ENCODE measurements around the gene ANG. TPM values are rescaled to one million over a fixed set of nuclear protein-coding genes. Genes with fewer than 3 reads are reported as not detected.
A peak's percentile ranks its signal among the peaks of the same experiment; 100 is the strongest.
"Not testable (repeated sequence)": the region's sequence is repeated elsewhere in the genome, so short reads cannot be mapped to it uniquely, and the experiment has no call there.

Gene ANG
- total RNA-seq, 1 donor from 2014 or later, result 4.0 TPM

GRCh38 chr14:20732979-20733635 lies 44.5 kb downstream of the ANG start:
- Histone ChIP-seq H3K79me2 (ENCODE audit: insufficient read depth, low read length) (no peaks in the 10 kb centered on the region), H3K4me2 (ENCODE audit: low read length) (no peak overlapping the region), H3K27me3 (ENCODE audit: insufficient read depth, low read length) (no peaks in the 10 kb centered on the region), H2AFZ (ENCODE audit: low read depth, low read length) (no peak overlapping the region), H3K9me3 (ENCODE audit: insufficient read depth, low read depth, low read length) (no peaks in the 10 kb centered on the region), H3K27ac (ENCODE audit: low read depth, low read length) (no peak overlapping the region), H3K4me1 (ENCODE audit: insufficient read depth, low read length) (no peaks in the 10 kb centered on the region), H3K9ac (ENCODE audit: low read length) (no peak overlapping the region), H4K20me1 (ENCODE audit: insufficient read depth, low read length) (no peaks in the 10 kb centered on the region), H3K36me3 (ENCODE audit: insufficient read depth, low read length) (no peaks in the 10 kb centered on the region), H3K4me3 (ENCODE audit: insufficient read depth, low read depth, low read length) (no peak overlapping the region)
- no peak overlapping the region for H3K4me3 Mint-ChIP-seq (ENCODE audit: unreplicated experiment)
- no peaks in the 10 kb centered on the region for H3K9me3 Mint-ChIP-seq (ENCODE audit: unreplicated experiment)
- H3K27ac Mint-ChIP-seq (ENCODE audit: unreplicated experiment), result no peak overlapping the region
- H3K36me3 Mint-ChIP-seq (ENCODE audit: low read depth, unreplicated experiment), result no peaks in the 10 kb centered on the region
- TF ChIP-seq EZH2 (IDR thresholded peaks at IDR 0.05; ENCODE audit: insufficient read depth, low read length), result no peak
- no peak for TF ChIP-seq CTCF (IDR thresholded peaks at IDR 0.05; ENCODE audit: insufficient read depth, low read depth, low read length)
- FAIRE-seq (no peak), DNase-seq (ENCODE audit: low read depth) (no peak)
- H3K4me1 Mint-ChIP-seq (ENCODE audit: low read depth, unreplicated experiment), result peaks cover 17% of the 10 kb centered on the region
- H3K27me3 Mint-ChIP-seq (ENCODE audit: low read depth, unreplicated experiment), result peaks cover 1% of the 10 kb centered on the region

GRCh38 chr14:20733684-20734429 lies 45.3 kb downstream of the ANG start:
- Histone ChIP-seq H3K4me3 (ENCODE audit: insufficient read depth, low read depth, low read length) (no peak overlapping the region), H3K36me3 (ENCODE audit: insufficient read depth, low read length) (no peaks in the 10 kb centered on the region), H3K79me2 (ENCODE audit: insufficient read depth, low read length) (no peaks in the 10 kb centered on the region), H3K4me1 (ENCODE audit: insufficient read depth, low read length) (no peaks in the 10 kb centered on the region), H3K27me3 (ENCODE audit: insufficient read depth, low read length) (no peaks in the 10 kb centered on the region), H3K9me3 (ENCODE audit: insufficient read depth, low read depth, low read length) (no peaks in the 10 kb centered on the region), H2AFZ (ENCODE audit: low read depth, low read length) (no peak overlapping the region), H4K20me1 (ENCODE audit: insufficient read depth, low read length) (no peaks in the 10 kb centered on the region), H3K4me2 (ENCODE audit: low read length) (no peak overlapping the region), H3K27ac (ENCODE audit: low read depth, low read length) (no peak overlapping the region), H3K9ac (ENCODE audit: low read length) (no peak overlapping the region)
- TF ChIP-seq CTCF (IDR thresholded peaks at IDR 0.05; ENCODE audit: insufficient read depth, low read depth, low read length), result no peak
- no peak for TF ChIP-seq EZH2 (IDR thresholded peaks at IDR 0.05; ENCODE audit: insufficient read depth, low read length)
- Mint-ChIP-seq H3K4me3 (ENCODE audit: unreplicated experiment) (no peak overlapping the region), H3K9me3 (ENCODE audit: unreplicated experiment) (no peaks in the 10 kb centered on the region), H3K27ac (ENCODE audit: unreplicated experiment) (no peak overlapping the region), H3K4me1 (ENCODE audit: low read depth, unreplicated experiment) (peaks cover 17% of the 10 kb centered on the region), H3K36me3 (ENCODE audit: low read depth, unreplicated experiment) (no peaks in the 10 kb centered on the region), H3K27me3 (ENCODE audit: low read depth, unreplicated experiment) (peaks cover 1% of the 10 kb centered on the region)
- DNase-seq (ENCODE audit: low read depth) (no peak), FAIRE-seq (peak; percentile 52)

- H3K9me3 ChIP-seq (ENCODE audit: insufficient read depth, low read depth, low read length), result no peaks in the 10 kb centered on the region
- H3K27ac ChIP-seq (ENCODE audit: low read depth, low read length), result no peak overlapping the region
- H3K9me3 Mint-ChIP-seq (ENCODE audit: unreplicated experiment), result no peaks in the 10 kb centered on the region
- no peak for TF ChIP-seq CTCF (IDR thresholded peaks at IDR 0.05; ENCODE audit: insufficient read depth, low read depth, low read length)
- TF ChIP-seq EZH2 (IDR thresholded peaks at IDR 0.05; ENCODE audit: insufficient read depth, low read length), result no peak
- no peak overlapping the region for H3K27ac Mint-ChIP-seq (ENCODE audit: unreplicated experiment)
- H3K4me1 Mint-ChIP-seq (ENCODE audit: low read depth, unreplicated experiment), result peaks cover 17% of the 10 kb centered on the region
- H3K4me3 Mint-ChIP-seq (ENCODE audit: unreplicated experiment), result no peak overlapping the region
- no peak overlapping the region for H3K9ac ChIP-seq (ENCODE audit: low read length)
- H4K20me1 ChIP-seq (ENCODE audit: insufficient read depth, low read length), result no peaks in the 10 kb centered on the region
- no peak overlapping the region for H3K4me3 ChIP-seq (ENCODE audit: insufficient read depth, low read depth, low read length)
- no peaks in the 10 kb centered on the region for H3K27me3 ChIP-seq (ENCODE audit: insufficient read depth, low read length)
- H3K4me2 ChIP-seq (ENCODE audit: low read length), result no peak overlapping the region
- FAIRE-seq (no peak), DNase-seq (ENCODE audit: low read depth) (no peak)
- H3K27me3 Mint-ChIP-seq (ENCODE audit: low read depth, unreplicated experiment), result peaks cover 1% of the 10 kb centered on the region
- H3K36me3 Mint-ChIP-seq (ENCODE audit: low read depth, unreplicated experiment), result no peaks in the 10 kb centered on the region
- H3K79me2 ChIP-seq (ENCODE audit: insufficient read depth, low read length), result no peaks in the 10 kb centered on the region
- H3K36me3 ChIP-seq (ENCODE audit: insufficient read depth, low read length), result no peaks in the 10 kb centered on the region
- H3K4me1 ChIP-seq (ENCODE audit: insufficient read depth, low read length), result no peaks in the 10 kb centered on the region
- H2AFZ ChIP-seq (ENCODE audit: low read depth, low read length), result no peak overlapping the region
These were observed 45.9 kb downstream of the ANG start for GRCh38 chr14:20734430-20734806.

- H3K79me2 ChIP-seq (ENCODE audit: insufficient read depth, low read length); H3K9me3 Mint-ChIP-seq (ENCODE audit: unreplicated experiment); H3K4me1 ChIP-seq (ENCODE audit: insufficient read depth, low read length); H3K4me2 ChIP-seq (ENCODE audit: low read length); H3K27ac Mint-ChIP-seq (ENCODE audit: unreplicated experiment); H3K36me3 ChIP-seq (ENCODE audit: insufficient read depth, low read length); H3K4me1 Mint-ChIP-seq (ENCODE audit: low read depth, unreplicated experiment); H2AFZ ChIP-seq (ENCODE audit: low read depth, low read length); H3K36me3 Mint-ChIP-seq (ENCODE audit: low read depth, unreplicated experiment); H3K9me3 ChIP-seq (ENCODE audit: insufficient read depth, low read depth, low read length); H3K27me3 ChIP-seq (ENCODE audit: insufficient read depth, low read length); H3K4me3 ChIP-seq (ENCODE audit: insufficient read depth, low read depth, low read length); DNase-seq (ENCODE audit: low read depth); H4K20me1 ChIP-seq (ENCODE audit: insufficient read depth, low read length); FAIRE-seq; H3K4me3 Mint-ChIP-seq (ENCODE audit: unreplicated experiment); H3K27me3 Mint-ChIP-seq (ENCODE audit: low read depth, unreplicated experiment); H3K9ac ChIP-seq (ENCODE audit: low read length); H3K27ac ChIP-seq (ENCODE audit: low read depth, low read length): not testable (repeated sequence)
These were observed 49.7 kb downstream of the ANG start for GRCh38 chr14:20738292-20738691.
